Endodermal cell (in vitro differentiated cells): Measurements from ENCODE around the gene FAM83F. TPM values are rescaled to one million over a fixed set of nuclear protein-coding genes. Genes with fewer than 3 reads are reported as not detected.

ENCODE experiments used
- DNase-seq: peaks from one replicate; pipeline ENCODE4 v3.0.0-alpha.2; 2017
- H3K27ac ChIP-seq: 2 replicates; pipeline ENCODE4 v1.5.1; 2013; ENCODE audit warnings: mild to moderate bottlenecking, low read depth, low read length, moderate library complexity
- H3K27me3 ChIP-seq: 2 replicates; pipeline ENCODE4 v1.6.1; 2013; ENCODE audit warnings: mild to moderate bottlenecking, low read length, moderate library complexity; ENCODE audit not compliant: insufficient read depth, control insufficient read depth, poor library complexity, severe bottlenecking
- H3K36me3 ChIP-seq: 2 replicates; pipeline ENCODE4 v1.7.0; 2013; ENCODE audit warnings: mild to moderate bottlenecking, low read length, moderate library complexity; ENCODE audit not compliant: control insufficient read depth, insufficient read depth
- H3K4me1 ChIP-seq: one replicate; pipeline ENCODE4 v1.7.0; 2013; ENCODE audit warnings: low read length; ENCODE audit not compliant: control insufficient read depth, insufficient read depth
- H3K4me3 ChIP-seq: 2 replicates; pipeline ENCODE4 v1.5.1; 2013; ENCODE audit warnings: mild to moderate bottlenecking, low read length, moderate library complexity
- H3K9ac ChIP-seq: 2 replicates; pipeline ENCODE4 v1.6.1; 2013; ENCODE audit warnings: mild to moderate bottlenecking, low read length, moderate library complexity; ENCODE audit not compliant: poor library complexity, severe bottlenecking; ENCODE audit errors: extremely low read depth
- H3K9me3 ChIP-seq: 2 replicates; pipeline ENCODE4 v1.6.1; 2013; ENCODE audit warnings: mild to moderate bottlenecking, low read length, moderate library complexity; ENCODE audit not compliant: control insufficient read depth
- H3K27ac Mint-ChIP-seq: 2 replicates; pipeline ENCODE4 v1.8.0; 2020; ENCODE audit warnings: mixed read lengths
- H3K27me3 Mint-ChIP-seq: 2 replicates; pipeline ENCODE4 v1.8.0; 2021; ENCODE audit warnings: mild to moderate bottlenecking, mixed read lengths; ENCODE audit not compliant: insufficient read depth
- H3K36me3 Mint-ChIP-seq: 2 replicates; pipeline ENCODE4 v1.8.0; 2020; ENCODE audit warnings: low read depth, mixed read lengths
- H3K4me1 Mint-ChIP-seq: 2 replicates; pipeline ENCODE4 v1.8.0; 2020; ENCODE audit warnings: mixed read lengths
- H3K4me3 Mint-ChIP-seq: 2 replicates; pipeline ENCODE4 v1.8.0; 2020; ENCODE audit warnings: mild to moderate bottlenecking, moderate library complexity, mixed read lengths
- H3K9me3 Mint-ChIP-seq: 2 replicates; pipeline ENCODE4 v1.8.0; 2020; ENCODE audit warnings: mild to moderate bottlenecking, mixed read lengths
- CTCF ChIP-seq: fragments of 200-600 bp; sonication (generic); conservative IDR thresholded peaks from 2 replicates; pipeline ENCODE4 v1.5.0; 2021; ENCODE audit warnings: antibody characterized with exemption, mild to moderate bottlenecking
- WGBS, 2 experiments: methylation state at CpG; one replicate each; pipeline versions ENCODE4 v1.1.5 to v1.1.7; 2013; ENCODE audit warnings: missing lambda C conversion rate in 2 of 2, mixed read lengths in 1 of 2; ENCODE audit not compliant: insufficient coverage in 1 of 2, insufficient read length in 1 of 2; 5-methylcytosine and 5-hydroxymethylcytosine counted together
- total RNA-seq, 2 donors: library from RNA; stranded (reverse); fragmentation: NEBNext Ultra II Directional in 1 of 2; extraction: Animal tissue kit (Norgen Biotek cat#: 25700) in 1 of 2; gene quantifications; 2 replicates in 1 of 2; 3 replicates in 1 of 2; pipeline ENCODE4 v1.2.1, GENCODE V29; 2021

Gene FAM83F
- total RNA-seq, 2 donors from 2014 or later: 18.9 to 34.1 TPM

DNA sequence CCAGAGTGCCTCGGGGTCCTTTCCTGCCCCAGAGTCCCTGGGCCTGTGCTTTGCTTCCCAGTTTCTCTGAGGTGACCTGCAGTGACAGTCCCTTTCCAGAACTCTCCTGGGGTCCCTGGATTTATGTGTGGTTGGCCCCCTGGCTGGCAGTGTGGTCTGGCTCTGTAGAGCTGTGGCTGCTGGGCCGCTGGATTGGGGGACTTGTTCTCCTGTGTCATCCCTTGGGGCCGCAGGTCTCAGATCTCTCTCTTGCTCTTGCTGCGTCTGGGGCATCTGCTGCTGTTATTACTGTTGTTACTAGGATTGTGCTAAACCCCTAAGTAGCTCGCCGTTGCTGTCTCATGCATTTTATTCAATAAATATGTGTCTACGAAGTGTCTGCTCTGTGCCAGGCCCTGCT, 31.9 kb downstream of the FAM83F start:
- H3K9ac ChIP-seq: no peak overlapping the region
- no peaks in the 10 kb centered on the region for H3K9me3 ChIP-seq
- H3K36me3 ChIP-seq: no peaks in the 10 kb centered on the region
- H3K27me3 ChIP-seq: no peaks in the 10 kb centered on the region
- no peaks in the 10 kb centered on the region for H3K27me3 Mint-ChIP-seq
- TF ChIP-seq CTCF: no peak
- H3K36me3 Mint-ChIP-seq: peaks cover 10% of the 10 kb centered on the region
- no peaks in the 10 kb centered on the region for H3K9me3 Mint-ChIP-seq
- no peak overlapping the region for H3K27ac ChIP-seq
- no peak overlapping the region for H3K27ac Mint-ChIP-seq
- no peak overlapping the region for H3K4me3 Mint-ChIP-seq
- peaks cover 3% of the 10 kb centered on the region for H3K4me1 Mint-ChIP-seq
- H3K4me3 ChIP-seq: no peak overlapping the region
- DNase-seq: no peak
- H3K4me1 ChIP-seq: peaks cover 4% of the 10 kb centered on the region
- 93 to 94% methylated on average over 5 to 7 of the region's 7 CpGs for WGBS, 2 experiments

- Mint-ChIP-seq H3K27me3 (no peaks in the 10 kb centered on the region), H3K36me3 (peaks cover 13% of the 10 kb centered on the region), H3K4me1 (peaks cover 3% of the 10 kb centered on the region), H3K9me3 (no peaks in the 10 kb centered on the region), H3K4me3 (no peak overlapping the region), H3K27ac (no peak overlapping the region)
- H3K4me1 ChIP-seq: peaks cover 4% of the 10 kb centered on the region
- 92 to 93% methylated on average over 15 to 20 of the region's 21 CpGs for WGBS, 2 experiments
- no peaks in the 10 kb centered on the region for H3K36me3 ChIP-seq
- no peaks in the 10 kb centered on the region for H3K27me3 ChIP-seq
- no peak for DNase-seq
- no peaks in the 10 kb centered on the region for H3K9me3 ChIP-seq
- no peak for TF ChIP-seq CTCF
- no peak overlapping the region for H3K4me3 ChIP-seq
- no peak overlapping the region for H3K9ac ChIP-seq
- H3K27ac ChIP-seq: no peak overlapping the region
Observed at GRCh38 chr22:40027191-40028097, 32.7 kb downstream of the FAM83F start.

DNA sequence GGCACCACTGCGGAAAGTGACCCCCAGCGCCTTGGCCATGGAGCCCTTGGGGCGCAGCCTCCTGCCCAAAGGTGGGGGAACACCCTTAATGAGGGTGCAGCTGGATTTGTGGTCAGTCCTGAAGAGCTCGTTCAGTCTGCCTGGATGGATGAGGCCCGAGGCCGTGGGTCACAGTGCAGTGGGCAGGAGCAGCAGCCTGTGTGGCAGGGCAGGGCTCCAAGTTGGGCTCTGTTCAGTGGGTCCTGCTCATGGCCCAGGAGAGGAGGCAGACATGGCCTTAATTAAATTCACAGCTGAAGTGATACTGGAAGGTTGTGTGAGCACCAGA, 33.3 kb downstream of the FAM83F start:
- TF ChIP-seq CTCF: no peak
- H3K4me1 Mint-ChIP-seq: peaks cover 3% of the 10 kb centered on the region
- no peaks in the 10 kb centered on the region for H3K36me3 ChIP-seq
- 91 to 94% methylated on average over 5 to 6 of the region's 6 CpGs for WGBS, 2 experiments
- no peaks in the 10 kb centered on the region for H3K27me3 Mint-ChIP-seq
- H3K4me1 ChIP-seq: peaks cover 4% of the 10 kb centered on the region
- no peak overlapping the region for H3K4me3 Mint-ChIP-seq
- H3K27ac ChIP-seq: no peak overlapping the region
- DNase-seq: no peak
- H3K36me3 Mint-ChIP-seq: peaks cover 11% of the 10 kb centered on the region
- no peaks in the 10 kb centered on the region for H3K27me3 ChIP-seq
- no peaks in the 10 kb centered on the region for H3K9me3 Mint-ChIP-seq
- no peak overlapping the region for H3K4me3 ChIP-seq
- no peak overlapping the region for H3K9ac ChIP-seq
- no peak overlapping the region for H3K27ac Mint-ChIP-seq
- no peaks in the 10 kb centered on the region for H3K9me3 ChIP-seq
